Testis (tissue), 2 donors: Measurements from ENCODE around the gene SH3BGRL2.

Experiments used
- POLR2A ChIP-seq: fragments of 450-650 bp; IDR thresholded peaks from one replicate; pipeline ENCODE4 v1.6.1; 2017; ENCODE audit warnings: antibody characterized with exemption, mild to moderate bottlenecking, moderate library complexity
- TF ChIP-seq, protein P1 (sequence below), 3 experiments: fragments of 450-650 bp in 2 of 3; fragments of 200-600 bp in 1 of 3; sonication (generic) in 1 of 3; IDR thresholded peaks; one replicate each; pipeline ENCODE4 v1.5.1; 2016 to 2019; ENCODE audit warnings: antibody characterized with exemption in 3 of 3, mild to moderate bottlenecking in 2 of 3, moderate library complexity in 1 of 3

DNA sequence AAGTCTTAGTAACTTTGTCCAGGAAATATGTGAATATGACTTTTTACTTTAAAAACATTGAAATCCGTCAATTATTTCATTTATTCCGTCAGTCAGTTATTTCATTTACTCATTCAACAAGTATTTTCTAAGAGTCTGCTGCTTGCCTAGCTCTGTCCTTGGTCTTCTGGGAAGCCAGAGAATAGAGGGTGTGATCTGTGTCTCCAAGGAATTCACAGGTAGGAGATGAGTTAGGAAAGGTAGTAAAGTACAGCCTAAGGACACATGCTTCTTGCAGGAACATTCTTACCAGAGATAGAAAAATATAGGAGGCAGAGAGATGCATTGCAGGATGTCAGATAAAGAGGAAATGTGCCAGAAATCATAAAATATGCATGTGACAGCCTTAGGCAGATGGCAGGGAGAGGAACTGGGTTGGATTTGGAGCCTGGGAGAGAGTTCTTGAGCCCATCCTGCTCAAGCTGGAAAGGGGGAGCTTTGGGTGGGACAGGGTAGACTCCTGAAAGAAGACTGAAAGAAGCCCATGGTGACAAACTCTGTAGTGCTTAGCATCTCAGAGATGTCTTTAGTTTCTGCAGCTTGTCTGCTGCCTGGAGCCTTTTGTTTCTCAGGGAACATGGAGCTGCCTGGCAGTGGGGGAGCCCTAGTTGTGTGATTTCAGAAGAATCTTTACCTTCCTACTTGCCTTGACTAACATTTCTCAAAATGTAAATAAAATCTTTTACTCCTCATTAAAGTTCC, 3.5 kb downstream of the SH3BGRL2 start:
- TF ChIP-seq, protein P1, sequence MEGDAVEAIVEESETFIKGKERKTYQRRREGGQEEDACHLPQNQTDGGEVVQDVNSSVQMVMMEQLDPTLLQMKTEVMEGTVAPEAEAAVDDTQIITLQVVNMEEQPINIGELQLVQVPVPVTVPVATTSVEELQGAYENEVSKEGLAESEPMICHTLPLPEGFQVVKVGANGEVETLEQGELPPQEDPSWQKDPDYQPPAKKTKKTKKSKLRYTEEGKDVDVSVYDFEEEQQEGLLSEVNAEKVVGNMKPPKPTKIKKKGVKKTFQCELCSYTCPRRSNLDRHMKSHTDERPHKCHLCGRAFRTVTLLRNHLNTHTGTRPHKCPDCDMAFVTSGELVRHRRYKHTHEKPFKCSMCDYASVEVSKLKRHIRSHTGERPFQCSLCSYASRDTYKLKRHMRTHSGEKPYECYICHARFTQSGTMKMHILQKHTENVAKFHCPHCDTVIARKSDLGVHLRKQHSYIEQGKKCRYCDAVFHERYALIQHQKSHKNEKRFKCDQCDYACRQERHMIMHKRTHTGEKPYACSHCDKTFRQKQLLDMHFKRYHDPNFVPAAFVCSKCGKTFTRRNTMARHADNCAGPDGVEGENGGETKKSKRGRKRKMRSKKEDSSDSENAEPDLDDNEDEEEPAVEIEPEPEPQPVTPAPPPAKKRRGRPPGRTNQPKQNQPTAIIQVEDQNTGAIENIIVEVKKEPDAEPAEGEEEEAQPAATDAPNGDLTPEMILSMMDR (IDR thresholded peaks at IDR 0.05): no peak
- no peak for TF ChIP-seq POLR2A
